Measurements from ENCODE around the gene ZFPM1.

The ZFPM1 gene

DNA sequence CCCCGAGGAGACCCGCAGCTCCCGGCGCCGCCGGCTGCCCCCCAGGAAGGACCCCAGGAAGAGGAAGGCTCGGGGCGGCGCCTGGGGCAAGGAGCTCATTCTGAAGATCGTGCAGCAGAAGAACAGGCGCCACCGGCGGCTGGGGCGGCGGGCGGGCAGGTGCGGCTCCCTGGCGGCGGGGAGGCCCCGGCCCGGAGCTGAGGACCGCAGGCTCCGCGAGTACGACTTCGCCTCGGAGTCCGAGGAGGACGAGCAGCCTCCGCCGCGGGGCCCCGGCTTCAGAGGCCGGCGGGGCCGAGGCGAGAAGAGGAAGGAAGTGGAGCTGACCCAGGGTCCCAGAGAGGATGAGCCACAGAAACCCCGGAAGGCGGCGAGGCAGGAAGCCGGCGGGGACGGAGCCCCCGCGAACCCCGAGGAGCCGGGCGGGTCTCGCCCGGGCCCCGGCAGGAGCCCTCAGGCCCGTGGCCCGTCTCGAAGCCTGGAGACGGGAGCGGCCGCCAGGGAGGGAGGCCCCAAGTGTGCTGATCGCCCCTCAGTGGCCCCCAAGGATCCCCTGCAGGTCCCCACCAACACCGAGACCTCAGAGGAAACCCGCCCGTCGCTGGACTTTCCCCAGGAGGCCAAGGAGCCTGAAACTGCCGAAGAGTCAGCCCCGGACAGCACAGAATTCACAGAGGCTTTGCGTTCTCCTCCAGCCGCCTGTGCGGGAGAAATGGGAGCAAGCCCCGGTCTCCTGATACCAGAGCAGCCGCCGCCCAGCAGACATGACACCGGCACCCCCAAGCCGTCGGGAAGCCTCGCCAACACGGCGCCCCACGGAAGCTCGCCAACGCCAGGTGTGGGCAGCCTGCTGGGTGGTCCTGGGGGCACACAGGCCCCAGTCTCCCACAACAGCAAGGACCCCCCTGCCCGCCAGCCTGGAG is 22.3 kb upstream of the ZFPM1 start:
- H3K4me1 Mint-ChIP-seq = no peaks in the 10 kb centered on the region
- no peak overlapping the region for H3K4me3 Mint-ChIP-seq
- H3K27me3 Mint-ChIP-seq (ENCODE audit: low read depth) = peaks cover 10% of the 10 kb centered on the region
- H3K27ac Mint-ChIP-seq = no peak overlapping the region
- H3K36me3 Mint-ChIP-seq (ENCODE audit: low read depth) = no peaks in the 10 kb centered on the region
- H3K9me3 Mint-ChIP-seq = no peaks in the 10 kb centered on the region
- TF ChIP-seq, protein P1, sequence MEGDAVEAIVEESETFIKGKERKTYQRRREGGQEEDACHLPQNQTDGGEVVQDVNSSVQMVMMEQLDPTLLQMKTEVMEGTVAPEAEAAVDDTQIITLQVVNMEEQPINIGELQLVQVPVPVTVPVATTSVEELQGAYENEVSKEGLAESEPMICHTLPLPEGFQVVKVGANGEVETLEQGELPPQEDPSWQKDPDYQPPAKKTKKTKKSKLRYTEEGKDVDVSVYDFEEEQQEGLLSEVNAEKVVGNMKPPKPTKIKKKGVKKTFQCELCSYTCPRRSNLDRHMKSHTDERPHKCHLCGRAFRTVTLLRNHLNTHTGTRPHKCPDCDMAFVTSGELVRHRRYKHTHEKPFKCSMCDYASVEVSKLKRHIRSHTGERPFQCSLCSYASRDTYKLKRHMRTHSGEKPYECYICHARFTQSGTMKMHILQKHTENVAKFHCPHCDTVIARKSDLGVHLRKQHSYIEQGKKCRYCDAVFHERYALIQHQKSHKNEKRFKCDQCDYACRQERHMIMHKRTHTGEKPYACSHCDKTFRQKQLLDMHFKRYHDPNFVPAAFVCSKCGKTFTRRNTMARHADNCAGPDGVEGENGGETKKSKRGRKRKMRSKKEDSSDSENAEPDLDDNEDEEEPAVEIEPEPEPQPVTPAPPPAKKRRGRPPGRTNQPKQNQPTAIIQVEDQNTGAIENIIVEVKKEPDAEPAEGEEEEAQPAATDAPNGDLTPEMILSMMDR (IDR thresholded peaks at IDR 0.05; ENCODE audit: unreplicated experiment in 3 of 3) = no peak

DNA sequence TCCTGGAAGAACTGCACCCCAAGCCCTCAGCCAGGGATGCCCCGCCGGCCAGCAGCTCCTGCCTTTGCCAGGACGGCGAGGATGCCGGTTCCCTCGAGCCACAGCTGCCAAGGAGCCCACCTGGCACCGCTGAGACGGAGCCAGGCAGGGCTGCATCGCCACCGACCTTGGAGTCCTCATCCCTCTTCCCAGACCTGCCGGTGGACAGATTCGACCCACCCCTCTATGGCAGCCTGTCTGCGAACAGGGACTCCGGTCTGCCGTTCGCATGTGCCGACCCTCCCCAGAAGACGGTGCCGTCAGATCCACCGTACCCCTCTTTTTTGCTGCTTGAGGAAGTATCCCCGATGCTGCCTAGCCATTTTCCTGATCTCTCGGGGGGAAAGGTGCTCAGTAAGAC is 21.4 kb upstream of the ZFPM1 start:
- Mint-ChIP-seq H3K27me3 (ENCODE audit: low read depth) (peaks cover 10% of the 10 kb centered on the region), H3K36me3 (ENCODE audit: low read depth) (no peaks in the 10 kb centered on the region), H3K27ac (no peak overlapping the region), H3K4me1 (no peaks in the 10 kb centered on the region), H3K4me3 (no peak overlapping the region), H3K9me3 (no peaks in the 10 kb centered on the region)
- TF ChIP-seq, protein P1 (IDR thresholded peaks at IDR 0.05; ENCODE audit: unreplicated experiment in 3 of 3) = no peak

DNA sequence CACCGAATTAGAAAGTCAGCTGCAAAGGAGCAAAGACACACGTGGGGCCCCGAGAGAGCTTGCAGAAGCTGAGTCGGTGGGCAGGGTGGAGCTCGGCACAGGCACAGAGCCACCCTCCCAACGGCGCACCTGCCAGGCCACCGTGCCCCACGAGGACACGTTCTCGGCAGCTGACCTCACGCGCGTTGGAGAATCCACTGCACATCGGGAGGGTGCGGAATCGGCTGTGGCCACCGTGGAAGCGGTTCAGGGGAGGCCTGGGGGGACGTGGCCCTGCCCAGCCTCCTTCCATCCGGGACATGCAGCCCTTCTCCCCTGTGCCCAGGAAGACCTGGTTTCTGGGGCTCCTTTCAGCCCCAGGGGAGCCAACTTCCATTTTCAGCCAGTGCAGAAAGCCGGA is 20.9 kb upstream of the ZFPM1 start:
- TF ChIP-seq, protein P1 (IDR thresholded peaks at IDR 0.05; ENCODE audit: unreplicated experiment in 3 of 3) = no peak
- Mint-ChIP-seq H3K4me3 (no peak overlapping the region), H3K9me3 (no peaks in the 10 kb centered on the region), H3K4me1 (no peaks in the 10 kb centered on the region), H3K36me3 (ENCODE audit: low read depth) (no peaks in the 10 kb centered on the region), H3K27me3 (ENCODE audit: low read depth) (peaks cover 10% of the 10 kb centered on the region), H3K27ac (no peak overlapping the region)

DNA sequence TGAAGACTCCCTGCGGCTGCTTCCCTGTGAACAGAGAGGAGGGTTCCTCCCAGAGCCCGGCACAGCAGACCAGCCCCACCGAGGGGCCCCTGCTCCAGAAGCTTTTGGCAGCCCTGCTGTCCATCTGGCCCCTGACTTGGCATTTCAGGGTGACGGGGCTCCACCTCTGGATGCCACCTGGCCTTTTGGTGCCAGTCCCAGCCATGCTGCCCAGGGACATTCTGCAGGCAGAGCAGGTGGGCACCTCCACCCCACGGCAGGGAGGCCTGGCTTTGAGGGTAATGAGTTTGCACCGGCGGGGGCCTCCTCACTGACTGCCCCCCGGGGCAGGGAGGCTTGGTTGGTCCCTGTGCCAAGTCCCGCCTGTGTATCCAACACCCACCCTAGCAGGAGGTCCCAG is 20.3 kb upstream of the ZFPM1 start:
- no peaks in the 10 kb centered on the region for H3K4me1 Mint-ChIP-seq
- no peak overlapping the region for H3K27ac Mint-ChIP-seq
- no peaks in the 10 kb centered on the region for H3K36me3 Mint-ChIP-seq (ENCODE audit: low read depth)
- no peaks in the 10 kb centered on the region for H3K9me3 Mint-ChIP-seq
- no peak overlapping the region for H3K4me3 Mint-ChIP-seq
- peaks cover 10% of the 10 kb centered on the region for H3K27me3 Mint-ChIP-seq (ENCODE audit: low read depth)
- TF ChIP-seq, protein P1 (IDR thresholded peaks at IDR 0.05; ENCODE audit: unreplicated experiment in 3 of 3) = no peak

DNA sequence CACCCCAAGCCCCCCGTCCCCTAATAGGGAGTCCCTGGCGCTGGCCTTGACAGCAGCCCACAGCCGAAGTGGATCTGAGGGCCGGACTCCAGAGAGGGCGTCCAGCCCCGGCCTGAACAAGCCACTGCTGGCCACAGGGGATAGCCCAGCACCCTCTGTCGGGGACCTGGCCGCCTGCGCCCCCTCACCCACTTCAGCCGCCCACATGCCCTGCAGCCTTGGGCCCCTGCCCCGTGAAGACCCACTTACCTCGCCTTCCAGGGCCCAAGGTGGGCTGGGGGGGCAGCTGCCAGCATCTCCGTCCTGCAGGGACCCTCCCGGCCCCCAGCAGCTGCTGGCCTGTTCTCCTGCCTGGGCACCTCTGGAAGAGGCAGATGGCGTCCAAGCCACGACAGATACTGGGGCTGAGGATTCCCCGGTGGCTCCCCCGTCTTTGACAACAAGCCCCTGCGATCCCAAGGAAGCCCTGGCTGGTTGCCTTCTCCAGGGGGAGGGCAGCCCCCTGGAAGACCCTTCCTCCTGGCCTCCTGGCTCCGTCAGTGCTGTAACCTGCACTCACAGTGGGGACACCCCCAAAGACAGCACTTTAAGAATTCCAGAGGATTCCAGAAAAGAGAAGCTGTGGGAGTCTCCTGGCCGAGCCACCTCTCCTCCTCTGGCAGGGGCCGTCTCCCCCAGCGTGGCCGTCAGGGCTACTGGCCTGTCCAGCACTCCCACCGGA is 19.3 kb upstream of the ZFPM1 start:
- TF ChIP-seq, protein P1 (IDR thresholded peaks at IDR 0.05; ENCODE audit: unreplicated experiment in 3 of 3) = no peak
- no peak overlapping the region for H3K27ac Mint-ChIP-seq
- no peaks in the 10 kb centered on the region for H3K4me1 Mint-ChIP-seq
- no peaks in the 10 kb centered on the region for H3K9me3 Mint-ChIP-seq
- no peak overlapping the region for H3K4me3 Mint-ChIP-seq
- peaks cover 10% of the 10 kb centered on the region for H3K27me3 Mint-ChIP-seq (ENCODE audit: low read depth)
- no peaks in the 10 kb centered on the region for H3K36me3 Mint-ChIP-seq (ENCODE audit: low read depth)
